SK-N-MC (cell line): Measurements from ENCODE around the gene EEF1AKMT2.
"Not testable (repeated sequence)": the region's sequence is repeated elsewhere in the genome, so short reads cannot be mapped to it uniquely, and the experiment has no call there.

Experiments used
- DNase-seq: peaks from one replicate; pipeline ENCODE4 v3.0.0-alpha.2; 2011; ENCODE audit warnings: low read depth, low spot score
- H3K27ac ChIP-seq: fragments of 200-600 bp; sonication (generic); 2 replicates; pipeline ENCODE4 v1.5.1; 2016; ENCODE audit warnings: mixed run types
- H3K36me3 ChIP-seq: fragments of 200-600 bp; sonication (generic); 2 replicates; pipeline ENCODE4 v1.6.1; 2017; ENCODE audit warnings: antibody characterized with exemption, low read length, mixed read lengths; ENCODE audit not compliant: insufficient read depth
- H3K4me3 ChIP-seq: fragments of 200-600 bp; sonication (generic); 2 replicates; pipeline ENCODE4 v1.5.1; 2016
- H3K9ac ChIP-seq: fragments of 200-600 bp; sonication (generic); 2 replicates; pipeline ENCODE4 v1.8.0; 2017; ENCODE audit warnings: mixed run types, mixed read lengths; ENCODE audit not compliant: insufficient read length
- H3K9me3 ChIP-seq: fragments of 200-600 bp; sonication (generic); 2 replicates; pipeline ENCODE4 v1.6.1; 2017; ENCODE audit warnings: low read depth, mild to moderate bottlenecking, antibody characterized with exemption, low read length, moderate library complexity, mixed read lengths
- EZH2 ChIP-seq: fragments of 200-600 bp; sonication (generic); IDR thresholded peaks from one replicate; pipeline ENCODE4 v1.6.1; 2017; ENCODE audit warnings: antibody characterized with exemption
- FOXP2 ChIP-seq: optimal IDR thresholded peaks from 2 replicates; pipeline ENCODE3; 2011; ENCODE audit warnings: mild to moderate bottlenecking, moderate library complexity; ENCODE audit not compliant: insufficient read depth; ENCODE audit errors: extremely low read length, control extremely low read depth
- POLR2AphosphoS5 ChIP-seq: IDR thresholded peaks from 2 replicates; pipeline ENCODE4 v1.6.1; 2012; ENCODE audit warnings: mild to moderate bottlenecking, low read depth, low read length, borderline replicate concordance

Gene EEF1AKMT2

DNA sequence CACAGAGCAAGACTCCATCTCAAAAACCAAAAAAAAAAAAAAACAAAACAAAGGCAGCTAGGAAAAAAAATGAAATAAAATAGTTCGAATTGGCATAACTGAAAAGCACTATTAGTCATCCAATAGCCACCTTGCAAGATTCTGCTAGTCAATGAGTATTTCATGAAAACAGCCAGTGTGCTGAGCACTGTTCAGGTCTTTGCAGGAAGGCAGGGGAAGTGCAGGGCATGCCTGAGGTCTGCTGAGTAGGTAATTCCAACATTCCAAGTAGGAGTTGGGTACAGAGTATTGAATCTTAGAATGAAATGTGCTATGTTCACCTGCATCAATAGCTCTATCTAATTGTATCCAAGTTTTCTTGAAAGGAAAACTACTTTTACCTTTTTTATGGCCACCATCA, 32.8 kb upstream of the EEF1AKMT2 start:
- Histone ChIP-seq H3K9ac (no peak overlapping the region), H3K36me3 (peaks cover 8% of the 10 kb centered on the region; the same call in 1 of the 2 replicates), H3K4me3 (no peak overlapping the region), H3K9me3 (no peaks in the 10 kb centered on the region), H3K27ac (no peak overlapping the region)
- DNase-seq = no peak
- TF ChIP-seq POLR2AphosphoS5 (no peak), EZH2 (no peak), FOXP2 (no peak)

DNA sequence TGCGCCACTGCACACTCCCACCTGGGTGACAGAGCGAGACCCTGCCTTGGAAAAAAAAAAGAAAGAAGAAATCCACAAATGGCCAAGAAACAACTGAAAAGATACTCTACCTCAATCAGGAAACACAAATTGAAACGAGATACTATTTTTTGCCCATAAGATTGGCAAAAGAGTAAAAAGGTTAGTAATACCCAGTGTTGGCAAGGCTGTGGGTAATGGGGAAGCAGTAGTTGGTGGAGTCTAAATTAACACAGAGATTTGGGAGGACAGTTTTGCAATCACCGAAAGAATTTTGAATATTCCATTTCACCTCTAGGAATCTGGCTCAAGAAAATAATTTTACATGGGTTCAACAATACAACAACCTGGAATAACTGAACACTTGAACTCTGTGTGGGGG, 29.8 kb upstream of the EEF1AKMT2 start:
- TF ChIP-seq EZH2 = no peak
- TF ChIP-seq FOXP2 = no peak
- H3K36me3 ChIP-seq = no peaks in the 10 kb centered on the region; the same call in 1 of the 2 replicates
- no peak for DNase-seq
- no peak overlapping the region for H3K9ac ChIP-seq
- no peak overlapping the region for H3K4me3 ChIP-seq
- H3K9me3 ChIP-seq = no peaks in the 10 kb centered on the region
- H3K27ac ChIP-seq = no peak overlapping the region

GRCh38 chr10:124820121-124820520, 28.4 kb upstream of the EEF1AKMT2 start:
- H3K36me3 ChIP-seq = no peaks in the 10 kb centered on the region; the same call in 1 of the 2 replicates

DNA sequence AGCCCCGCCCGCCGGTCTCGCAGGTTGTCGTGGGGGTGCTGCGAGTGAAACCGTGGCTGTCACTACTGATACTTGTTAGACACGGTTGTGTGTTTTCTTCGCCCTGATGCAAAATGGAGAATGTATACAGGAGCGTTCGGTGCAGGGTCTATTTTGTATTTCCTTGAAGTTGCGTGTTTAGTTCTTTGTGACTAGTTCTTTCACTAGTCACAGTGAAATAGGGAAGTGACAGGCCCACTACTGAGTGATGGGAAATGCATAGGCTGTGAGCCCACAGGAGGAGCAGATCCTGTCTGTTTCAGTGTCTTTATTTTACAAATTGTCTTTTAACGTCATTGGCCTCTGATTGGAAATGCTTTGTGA, 10.6 kb upstream of the EEF1AKMT2 start:
- DNase-seq = no peak
- no peak for TF ChIP-seq EZH2
- no peak for TF ChIP-seq FOXP2
- no peak for TF ChIP-seq POLR2AphosphoS5

More at GRCh38 chr10:124820121-124820520, 28.4 kb upstream of the EEF1AKMT2 start:
- no peak for DNase-seq
- TF ChIP-seq FOXP2 (no peak), POLR2AphosphoS5 (no peak)
- Histone ChIP-seq H3K9me3 (no peaks in the 10 kb centered on the region), H3K4me3 (no peak overlapping the region), H3K27ac (no peak overlapping the region), H3K9ac (no peak overlapping the region)

DNA sequence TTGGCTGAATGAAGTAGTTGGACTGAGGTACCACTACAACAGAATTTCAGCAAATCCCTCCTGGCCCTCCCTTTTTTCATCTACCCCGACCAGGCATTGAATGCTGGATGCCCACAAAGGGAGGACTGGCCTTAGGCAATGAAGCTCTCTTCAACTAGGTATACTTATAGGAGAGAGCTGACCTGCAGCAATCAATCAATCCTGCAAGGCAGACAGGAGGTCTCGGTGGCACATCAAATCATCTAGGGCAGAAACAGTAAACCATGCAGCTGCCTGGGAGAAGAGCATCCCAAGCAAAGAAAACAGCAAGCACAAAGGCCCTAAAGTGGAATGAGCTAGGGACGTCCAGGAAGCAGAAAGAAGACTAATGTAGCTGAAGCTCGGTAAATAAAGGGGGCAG, 7.5 kb upstream of the EEF1AKMT2 start:
- H3K36me3 ChIP-seq = no peaks in the 10 kb centered on the region
- no peak overlapping the region for H3K9ac ChIP-seq
- H3K9me3 ChIP-seq = no peaks in the 10 kb centered on the region
- TF ChIP-seq FOXP2 (no peak), EZH2 (no peak), POLR2AphosphoS5 (no peak)
- DNase-seq = no peak
- H3K4me3 ChIP-seq = no peak overlapping the region
- no peak overlapping the region for H3K27ac ChIP-seq

More for the DNA sequence above, 10.6 kb upstream of the EEF1AKMT2 start:
- Histone ChIP-seq H3K9ac (peak overlapping the region; percentile 87), H3K27ac (no peak overlapping the region), H3K4me3 (peak overlapping the region; percentile 83), H3K9me3 (no peaks in the 10 kb centered on the region), H3K36me3 (no peaks in the 10 kb centered on the region)

DNA sequence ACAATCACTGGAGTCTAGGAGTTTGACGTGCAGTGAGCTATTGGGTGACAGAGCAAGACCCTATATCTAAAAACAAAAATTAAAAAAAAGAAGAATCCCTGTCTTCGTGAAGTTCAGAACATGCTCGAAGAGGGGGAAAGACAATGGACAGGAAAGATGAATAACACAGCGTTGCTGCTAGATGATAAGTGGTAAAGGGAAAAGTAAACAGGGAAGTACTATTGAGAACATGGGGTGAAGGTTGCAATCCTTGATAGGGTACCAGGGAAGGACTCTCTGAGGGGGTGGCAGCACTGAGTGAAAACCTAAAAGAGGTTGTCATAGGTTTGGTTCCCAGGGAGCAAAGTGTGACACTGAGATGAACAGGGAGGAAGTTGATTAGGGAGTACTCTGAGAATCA, 7.1 kb upstream of the EEF1AKMT2 start:
- no peaks in the 10 kb centered on the region for H3K9me3 ChIP-seq
- no peaks in the 10 kb centered on the region for H3K36me3 ChIP-seq
- no peak overlapping the region for H3K4me3 ChIP-seq
- DNase-seq = no peak
- H3K27ac ChIP-seq = no peak overlapping the region
- no peak overlapping the region for H3K9ac ChIP-seq
- TF ChIP-seq EZH2 (no peak), POLR2AphosphoS5 (no peak), FOXP2 (no peak)

GRCh38 chr10:124798364-124798763, 6.7 kb upstream of the EEF1AKMT2 start:
- Histone ChIP-seq H3K9me3 (no peaks in the 10 kb centered on the region), H3K27ac (no peak overlapping the region), H3K9ac (no peak overlapping the region), H3K36me3 (no peaks in the 10 kb centered on the region), H3K4me3 (no peak overlapping the region)
- DNase-seq = no peak
- TF ChIP-seq EZH2 (no peak), POLR2AphosphoS5 (no peak), FOXP2 (no peak)

DNA sequence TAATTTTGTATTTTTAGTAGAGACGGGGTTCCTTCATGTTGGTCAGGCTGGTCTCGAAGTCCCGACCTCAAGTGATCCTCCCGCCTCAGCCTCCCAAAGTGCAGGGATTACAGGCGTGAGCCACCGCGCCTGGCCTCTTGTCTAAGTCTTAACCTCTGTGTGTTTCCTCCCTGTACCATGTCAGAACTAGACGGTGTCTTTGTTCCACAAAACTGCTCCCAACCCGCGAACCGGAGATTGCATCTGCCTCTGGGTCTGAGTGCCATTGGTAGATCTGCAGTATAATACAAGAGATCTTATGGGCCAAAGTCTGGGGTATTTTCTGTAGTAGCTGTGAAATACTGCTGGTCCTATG, 1.3 kb upstream of the EEF1AKMT2 start:
- H3K9me3 ChIP-seq = no peaks in the 10 kb centered on the region
- peaks cover 7% of the 10 kb centered on the region; the same call in 1 of the 2 replicates for H3K36me3 ChIP-seq
- no peak for TF ChIP-seq POLR2AphosphoS5
- no peak for TF ChIP-seq FOXP2
- no peak for TF ChIP-seq EZH2
- H3K27ac ChIP-seq = no peak overlapping the region
- H3K4me3 ChIP-seq = no peak overlapping the region
- no peak for DNase-seq
- H3K9ac ChIP-seq = no peak overlapping the region

- peaks cover 18% of the 10 kb centered on the region; the same call in 1 of the 2 replicates for H3K36me3 ChIP-seq
- H3K27ac ChIP-seq, DNase-seq, H3K4me3 ChIP-seq, H3K9me3 ChIP-seq, H3K9ac ChIP-seq: not testable (repeated sequence)
These were observed 8.8 kb downstream of the EEF1AKMT2 start for GRCh38 chr10:124782900-124783299.

- Histone ChIP-seq H3K36me3 (peaks cover 14% of the 10 kb centered on the region), H3K9me3 (no peaks in the 10 kb centered on the region), H3K9ac (no peak overlapping the region), H3K4me3 (no peak overlapping the region), H3K27ac (no peak overlapping the region)
- DNase-seq = no peak
- TF ChIP-seq POLR2AphosphoS5 (no peak), FOXP2 (no peak), EZH2 (no peak)
These were observed 22.9 kb downstream of the EEF1AKMT2 start for GRCh38 chr10:124768791-124769190.
